Astrocyte (in vitro differentiated cells and primary cell): Measurements from ENCODE around the gene CCDC146.
"Not testable (repeated sequence)": the region's sequence is repeated elsewhere in the genome, so short reads cannot be mapped to it uniquely, and the experiment has no call there.

Experiments used
- CTCF ChIP-seq: IDR thresholded peaks from 2 replicates; pipeline ENCODE4 v1.5.1; 2011; ENCODE audit warnings: low read depth, mild to moderate bottlenecking, inconsistent platforms, low read length, moderate library complexity; ENCODE audit not compliant: insufficient read depth
- EZH2 ChIP-seq: IDR thresholded peaks from 2 replicates; pipeline ENCODE4 v1.6.1; 2012; ENCODE audit warnings: mild to moderate bottlenecking, low read length, inconsistent platforms; ENCODE audit not compliant: insufficient read depth

GRCh38 chr7:77100501-77100900 lies 21.9 kb upstream of the CCDC146 start:
- TF ChIP-seq CTCF, EZH2: not testable (repeated sequence)
